Activated CD8-positive, alpha-beta memory T cell treated with anti-CD3 and anti-CD28 coated beads, Interleukin-2, amount 50 U/mL, for 4 hours (primary cell): ENCODE results near the gene CA10.

Experiments
- DNase-seq: peaks from one replicate; pipeline ENCODE4 v3.0.0-alpha.2; 2020

The CA10 gene

GRCh38 chr17:52158450-52159042 is at the start of gene CA10:
TSS of gene CA10 (minus strand) at chr17:52158714.
- no peak for DNase-seq

GRCh38 chr17:52207796-52208195 is 49.3 kb upstream of the CA10 start:
- no peak for DNase-seq

DNA sequence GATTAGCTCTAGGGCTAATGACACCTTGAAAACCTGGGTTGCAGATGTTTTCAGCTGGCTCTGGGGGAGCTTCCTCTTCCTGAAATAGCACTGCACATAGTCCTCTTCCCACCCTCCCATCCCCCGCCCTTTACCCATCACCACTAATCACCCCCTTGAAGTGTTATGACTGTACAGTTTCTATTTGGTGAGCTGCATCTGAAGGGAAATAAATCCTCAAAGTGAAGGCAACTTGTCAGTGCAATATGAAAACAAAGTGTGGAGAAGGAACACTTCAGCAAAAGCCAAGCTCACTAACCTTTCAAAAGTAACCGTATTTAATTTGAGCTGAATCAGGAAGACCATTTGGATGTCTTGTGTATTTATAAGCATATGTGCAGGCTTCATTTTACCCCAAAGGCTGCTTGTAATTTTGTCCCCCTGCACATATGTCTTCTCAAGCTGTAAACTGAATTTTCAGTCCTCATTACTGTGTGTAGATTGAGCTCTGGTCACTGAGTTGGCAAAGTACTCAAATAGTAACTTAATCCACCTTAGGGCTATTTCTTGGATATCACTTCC is 44.1 kb upstream of the CA10 start:
- DNase-seq, result no peak

DNA sequence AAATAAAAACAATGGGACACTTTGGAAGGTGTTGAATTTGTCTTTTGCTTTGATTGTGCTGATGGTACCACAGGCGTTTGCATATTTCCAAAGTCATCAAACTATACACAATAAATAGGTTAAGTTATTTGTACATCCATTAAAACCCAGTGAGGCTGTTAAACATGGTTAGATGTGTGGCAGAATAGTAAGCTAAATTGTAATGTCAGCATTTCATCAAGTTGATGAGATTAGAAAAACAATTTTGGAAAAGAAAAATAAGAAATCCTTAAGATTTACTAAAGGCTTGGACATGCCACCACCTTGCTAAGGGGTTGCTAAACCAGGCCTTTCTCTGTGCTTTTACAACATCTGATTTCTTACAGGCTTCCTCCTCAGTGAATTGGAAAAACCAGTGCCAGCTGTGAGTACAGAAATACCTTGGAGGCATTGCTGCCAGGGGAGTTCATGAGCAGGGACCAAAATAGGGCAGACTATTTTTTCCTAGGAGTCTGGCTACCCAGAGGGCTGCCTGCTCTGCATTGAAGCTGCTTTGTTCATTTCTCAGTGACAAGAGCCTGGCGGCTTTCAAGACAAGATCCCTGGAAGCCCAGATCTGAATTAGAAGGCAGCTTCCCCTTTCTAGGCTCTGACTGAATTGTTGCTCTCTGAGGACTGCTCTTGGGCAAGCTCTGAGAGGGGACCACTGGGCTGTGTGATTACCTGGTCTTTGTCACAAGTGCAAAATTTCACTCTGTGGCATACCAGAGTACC is 43.4 kb upstream of the CA10 start:
- no peak for DNase-seq

DNA sequence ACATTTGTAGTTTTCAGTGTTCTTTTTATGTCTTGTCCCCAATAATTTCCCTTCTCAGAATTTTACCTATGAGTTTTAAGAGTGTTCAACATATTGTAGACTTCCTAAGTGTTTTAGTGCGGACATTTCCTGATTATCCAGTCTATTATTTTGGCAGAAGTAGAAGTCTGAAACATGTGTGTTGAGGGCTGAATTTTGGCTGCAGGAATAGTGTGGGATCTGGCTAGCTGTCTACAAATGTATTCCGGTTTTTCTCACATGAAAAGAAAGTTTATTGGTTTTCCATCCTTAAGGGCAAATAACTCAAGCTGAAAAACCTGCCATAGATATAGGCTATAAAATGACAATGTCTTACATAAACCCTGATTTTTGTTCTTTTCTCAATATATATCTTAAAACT is 33.0 kb upstream of the CA10 start:
- no peak for DNase-seq

- no peak for DNase-seq
Measured at GRCh38 chr17:52181782-52182181, 23.3 kb upstream of the CA10 start.

GRCh38 chr17:52178012-52178411 is 19.5 kb upstream of the CA10 start:
- no peak for DNase-seq

GRCh38 chr17:52170963-52171572 is 12.6 kb upstream of the CA10 start:
- DNase-seq, result no peak

- no peak for DNase-seq
Measured at GRCh38 chr17:52160136-52160567, 1.6 kb upstream of the CA10 start.

GRCh38 chr17:52159246-52160135 is 977 bp upstream of the CA10 start:
- no peak for DNase-seq

DNA sequence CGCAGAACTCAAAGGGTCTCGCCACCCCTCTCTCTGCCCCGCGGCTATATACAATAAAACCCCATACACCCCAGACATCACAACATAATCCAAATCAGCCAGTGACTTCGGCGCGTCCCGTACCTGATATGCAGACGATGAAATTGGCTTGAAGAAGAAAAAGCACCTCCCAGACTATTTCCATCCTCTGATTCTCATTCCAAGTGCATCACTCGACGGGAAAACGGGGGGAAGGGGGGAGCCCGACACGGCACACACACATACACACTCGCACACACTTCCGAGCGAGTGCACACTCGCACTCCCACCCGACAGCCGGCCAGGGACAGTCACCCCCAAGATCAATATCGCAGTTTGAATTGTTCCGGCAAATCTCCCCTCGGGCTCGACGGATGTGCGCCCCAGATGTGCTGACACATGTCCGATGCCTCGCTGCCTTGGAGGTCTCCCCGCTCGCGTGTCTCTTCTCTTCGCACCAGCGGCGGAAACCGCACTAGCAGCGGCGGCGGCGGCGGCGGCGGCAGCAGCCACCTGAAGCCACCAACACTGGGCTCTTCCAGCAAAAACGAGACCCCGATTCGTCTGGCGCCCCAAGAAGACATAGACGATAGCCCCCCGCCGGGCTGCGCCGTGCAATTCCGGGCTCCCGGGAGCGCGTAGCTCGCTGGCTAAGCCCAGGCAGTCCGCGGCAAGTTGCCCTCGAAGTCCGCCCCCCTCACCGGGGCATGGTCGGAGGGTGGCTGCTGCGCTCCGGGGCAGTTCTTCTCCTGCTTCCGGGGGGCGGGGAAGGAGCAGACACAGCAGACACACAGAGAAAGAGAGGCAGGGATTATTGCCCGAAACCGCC is 688 bp downstream of the CA10 start:
- no peak for DNase-seq

DNA sequence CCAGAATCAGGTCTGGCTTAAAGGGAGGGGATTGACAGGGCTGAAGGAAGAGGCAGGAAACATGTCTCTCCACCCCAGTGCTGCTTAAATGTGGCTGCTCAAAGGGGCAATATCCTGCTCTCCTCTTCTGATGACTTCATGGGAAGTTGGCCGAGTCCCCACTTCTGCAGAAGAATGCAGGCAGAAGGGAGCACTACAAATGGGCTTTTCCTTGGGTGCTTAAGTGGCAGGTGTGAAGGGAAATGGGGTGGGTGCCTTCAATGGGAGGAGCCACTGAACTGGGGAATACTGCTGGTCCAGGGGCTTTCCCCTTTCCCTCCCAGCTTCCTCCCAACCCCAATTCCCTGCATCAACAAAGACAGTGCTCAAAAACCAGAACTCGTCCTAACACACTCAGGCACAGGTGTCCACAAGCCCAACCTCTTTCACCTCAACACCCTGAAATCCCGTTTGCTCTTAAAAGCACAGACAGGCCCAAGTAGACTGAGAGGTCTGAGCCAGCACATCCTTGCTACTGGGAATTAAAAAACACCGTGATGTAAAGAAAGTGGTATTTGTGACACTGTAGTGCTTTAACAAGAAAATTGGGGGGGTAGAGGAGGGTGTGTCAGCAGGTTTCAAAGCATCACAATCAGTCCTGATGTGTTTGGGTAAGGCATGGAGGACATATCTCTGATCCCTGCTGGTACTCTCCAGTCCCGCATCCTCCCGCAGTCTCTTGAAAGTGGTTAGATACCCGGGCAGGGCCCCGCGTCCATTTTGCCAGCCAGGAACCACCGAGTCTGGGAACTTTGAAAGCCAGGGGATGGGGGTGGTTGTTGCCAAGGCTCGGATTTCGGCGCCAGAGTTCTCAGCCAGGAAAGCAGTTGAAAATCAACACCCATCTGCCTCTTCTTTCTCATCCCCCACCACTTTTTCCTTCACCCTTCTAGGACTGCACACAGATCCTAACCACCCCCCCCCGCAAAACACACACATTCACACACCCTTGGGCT is 1.6 kb downstream of the CA10 start:
- DNase-seq, result no peak

- no peak for DNase-seq
Measured at GRCh38 chr17:52155301-52155700, 3.2 kb downstream of the CA10 start.

DNA sequence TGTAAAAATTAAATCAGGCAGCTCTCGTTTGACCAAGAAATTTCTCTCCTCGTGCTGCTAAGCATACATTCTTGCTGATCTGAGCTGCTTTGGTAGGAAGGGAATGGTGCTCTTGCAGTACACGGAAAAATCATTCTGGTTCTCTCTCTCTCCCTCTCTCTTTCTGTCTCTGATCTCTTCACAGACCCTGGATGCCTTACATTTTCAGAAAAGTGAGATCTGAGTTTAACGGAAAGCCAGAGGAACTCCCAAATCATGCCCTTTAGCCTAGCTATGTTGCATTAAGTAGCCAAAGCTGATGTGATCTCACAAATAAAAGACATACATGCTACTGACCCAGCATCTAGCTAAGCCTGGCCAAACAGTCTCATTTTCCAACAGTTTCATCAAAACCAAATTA is 4.0 kb downstream of the CA10 start:
- DNase-seq, result no peak

DNA sequence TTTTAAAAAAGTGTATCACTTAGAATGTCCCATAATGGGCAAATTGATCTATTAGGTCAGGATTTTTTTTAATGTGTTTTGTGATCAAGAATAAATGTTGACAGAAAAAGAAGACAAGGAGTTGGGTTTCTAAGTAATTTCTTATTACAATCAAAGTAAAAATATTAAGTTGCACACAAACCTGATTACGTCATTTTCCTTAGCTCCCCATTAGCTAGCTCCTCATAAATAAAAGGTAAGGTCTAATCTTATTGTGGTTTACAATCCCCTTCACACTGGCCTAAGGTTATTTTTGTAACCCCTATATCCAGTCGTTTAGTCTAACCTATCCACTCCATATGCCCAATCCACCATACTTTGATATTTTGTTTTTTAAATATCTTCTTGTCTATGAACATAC is 7.6 kb downstream of the CA10 start:
- no peak for DNase-seq

DNA sequence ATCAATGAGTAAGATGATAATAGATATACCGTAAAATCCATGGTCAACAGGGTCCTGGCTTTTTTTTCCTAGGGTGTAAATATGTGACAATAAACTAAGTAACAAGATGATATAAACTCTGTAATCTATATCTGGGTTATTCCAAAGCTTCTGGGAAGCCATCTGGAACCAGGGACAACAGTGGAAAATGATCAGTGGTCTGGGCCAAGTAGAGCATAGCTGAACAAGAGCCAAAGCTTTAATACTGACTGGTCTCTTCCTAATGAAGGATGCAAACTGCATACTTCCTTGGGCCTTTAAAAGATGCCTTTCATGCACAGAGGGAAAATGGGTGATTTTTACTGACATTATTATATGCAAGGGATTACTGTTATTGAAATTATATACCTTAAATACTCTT is 8.9 kb downstream of the CA10 start:
- DNase-seq, result no peak

GRCh38 chr17:52148969-52149351 is 9.6 kb downstream of the CA10 start:
- DNase-seq, result no peak

DNA sequence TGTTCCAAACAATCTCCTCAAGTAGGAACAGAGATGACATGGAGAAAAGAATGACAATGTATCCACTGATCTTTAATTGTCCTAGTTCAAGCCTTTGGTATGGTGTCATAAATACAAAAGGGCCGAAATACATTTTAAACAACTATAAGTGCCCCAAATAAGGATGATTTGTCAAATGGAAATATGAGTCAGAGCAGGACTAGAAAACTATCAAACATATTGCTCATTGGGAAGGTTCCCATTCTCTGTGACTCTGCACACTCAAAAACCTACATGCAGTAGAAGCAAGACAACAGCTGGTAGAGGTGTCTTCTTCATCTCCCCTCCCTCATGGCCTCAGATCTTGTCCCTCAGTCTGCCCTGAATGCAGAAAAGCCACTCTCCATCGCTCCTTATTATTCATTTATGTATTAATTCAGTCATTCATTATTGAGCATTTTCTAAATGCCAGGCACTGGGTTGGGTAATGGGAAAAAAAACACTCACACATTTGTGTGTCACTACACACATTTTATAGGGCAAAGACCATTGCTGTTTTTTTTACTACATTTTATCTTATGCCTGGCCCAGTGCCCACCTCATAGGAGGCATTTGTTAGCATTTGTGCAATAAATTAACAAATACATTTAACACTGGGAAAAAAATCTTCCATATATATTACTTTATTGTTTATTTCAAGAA is 10.1 kb downstream of the CA10 start:
- no peak for DNase-seq

- DNase-seq, result no peak
Measured at GRCh38 chr17:52147872-52148271, 10.6 kb downstream of the CA10 start.

- no peak for DNase-seq
Measured at GRCh38 chr17:52147431-52147830, 11.1 kb downstream of the CA10 start.
